ENCODE data around the gene TMEM258. TPM values are rescaled to one million over a fixed set of nuclear protein-coding genes. Genes with fewer than 3 reads are reported as not detected.

The TMEM258 gene
- total RNA-seq, 3 donors from 2014 or later: 35.4 to 55.4 (median 35.7) TPM

DNA sequence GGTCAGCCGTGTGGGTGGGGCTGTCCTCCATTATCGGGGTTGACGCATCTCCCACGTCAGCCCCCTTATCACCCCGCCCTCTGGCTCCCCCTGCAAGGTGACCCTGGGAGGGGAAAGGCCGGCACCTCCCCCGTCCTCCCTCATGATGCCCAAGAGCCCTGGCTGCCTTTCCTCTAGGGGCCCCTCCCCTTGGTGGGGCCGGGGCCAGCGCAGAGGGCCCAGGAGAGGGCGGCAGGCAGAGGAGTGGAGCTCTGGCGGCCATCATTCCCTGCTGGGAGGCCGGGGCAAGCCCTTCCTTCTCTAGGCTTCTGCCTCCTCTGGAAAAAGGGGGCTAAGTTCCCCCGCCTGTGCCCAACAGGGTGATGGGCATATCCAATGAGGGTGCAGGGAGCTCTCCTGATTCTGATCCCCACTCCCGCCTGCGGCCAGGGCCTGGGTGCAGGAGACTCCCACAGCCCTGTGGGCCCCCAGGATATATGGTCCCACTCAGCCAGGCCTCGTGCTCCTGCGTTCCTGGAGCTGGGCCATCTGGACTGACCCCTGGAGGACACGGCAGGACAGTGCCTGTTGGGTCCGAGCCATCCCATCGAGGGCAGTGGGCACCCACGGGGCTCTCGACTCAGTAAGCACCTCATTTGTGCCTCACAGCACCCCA is 27.7 kb downstream of the TMEM258 start:
- no peak for DNase-seq (ENCODE audit: low spot score in 2 of 2)
- Histone ChIP-seq H3K4me1 (no peaks in the 10 kb centered on the region), H3K9me3 (no peaks in the 10 kb centered on the region), H3K36me3 (no peaks in the 10 kb centered on the region), H3K27me3 (no peaks in the 10 kb centered on the region), H3K4me3 (no peak overlapping the region), H3K27ac (no peak overlapping the region)
- intact Hi-C loops (cut with DNase I; ENCODE audit: low total_unique reads): no loop called here
- TF ChIP-seq POLR2AphosphoS5 (IDR thresholded peaks at IDR 0.05): no peak
- TF ChIP-seq CTCF (IDR thresholded peaks at IDR 0.05): no peak

- intact Hi-C loops (cut with DNase I; ENCODE audit: low total_unique reads): no loop called here
- Histone ChIP-seq H3K36me3 (no peaks in the 10 kb centered on the region), H3K27ac (no peak overlapping the region)
These were observed 28.3 kb downstream of the TMEM258 start for GRCh38 chr11:61763930-61764605.

GRCh38 chr11:61762798-61763197 is 29.6 kb downstream of the TMEM258 start:
- Histone ChIP-seq H3K27ac (no peak overlapping the region), H3K9me3 (no peaks in the 10 kb centered on the region), H3K4me1 (no peaks in the 10 kb centered on the region), H3K36me3 (no peaks in the 10 kb centered on the region), H3K4me3 (no peak overlapping the region), H3K27me3 (no peaks in the 10 kb centered on the region)
- intact Hi-C loops (cut with DNase I; ENCODE audit: low total_unique reads): no loop called here
- DNase-seq (ENCODE audit: low spot score in 2 of 2): no peak
- TF ChIP-seq CTCF (IDR thresholded peaks at IDR 0.05): no peak
- TF ChIP-seq POLR2A (IDR thresholded peaks at IDR 0.05): no peak
- no peak for TF ChIP-seq POLR2AphosphoS5 (IDR thresholded peaks at IDR 0.05)

More at GRCh38 chr11:61763930-61764605, 28.3 kb downstream of the TMEM258 start:
- H3K9me3 ChIP-seq: no peaks in the 10 kb centered on the region
- no peak for TF ChIP-seq POLR2AphosphoS5 (IDR thresholded peaks at IDR 0.05)
- no peak for TF ChIP-seq POLR2A (IDR thresholded peaks at IDR 0.05)
- TF ChIP-seq CTCF (IDR thresholded peaks at IDR 0.05): no peak
- no peak for DNase-seq (ENCODE audit: low spot score in 2 of 2)
- H3K4me3 ChIP-seq: no peak overlapping the region
- H3K27me3 ChIP-seq: no peaks in the 10 kb centered on the region
- H3K4me1 ChIP-seq: no peaks in the 10 kb centered on the region

- Histone ChIP-seq H3K9me3 (no peaks in the 10 kb centered on the region), H3K4me3 (no peak overlapping the region), H3K4me1 (no peaks in the 10 kb centered on the region), H3K27me3 (no peaks in the 10 kb centered on the region), H3K36me3 (no peaks in the 10 kb centered on the region), H3K27ac (no peak overlapping the region)
- intact Hi-C loops (cut with DNase I; ENCODE audit: low total_unique reads): no loop called here
- TF ChIP-seq POLR2AphosphoS5 (IDR thresholded peaks at IDR 0.05): no peak
- TF ChIP-seq POLR2A (IDR thresholded peaks at IDR 0.05): no peak
- TF ChIP-seq CTCF (IDR thresholded peaks at IDR 0.05): no peak
- DNase-seq (ENCODE audit: low spot score in 2 of 2): no peak
These were observed 30.2 kb downstream of the TMEM258 start for GRCh38 chr11:61762223-61762615.

- no peaks in the 10 kb centered on the region for H3K27me3 ChIP-seq
- no peaks in the 10 kb centered on the region for H3K36me3 ChIP-seq
- intact Hi-C loops (cut with DNase I; ENCODE audit: low total_unique reads): no loop called here
- H3K4me1 ChIP-seq: no peaks in the 10 kb centered on the region
- no peak overlapping the region for H3K27ac ChIP-seq
- no peak overlapping the region for H3K4me3 ChIP-seq
- DNase-seq (ENCODE audit: low spot score in 2 of 2): no peak
- no peaks in the 10 kb centered on the region for H3K9me3 ChIP-seq
- no peak for TF ChIP-seq POLR2AphosphoS5 (IDR thresholded peaks at IDR 0.05)
- TF ChIP-seq CTCF (IDR thresholded peaks at IDR 0.05): no peak
- no peak for TF ChIP-seq POLR2A (IDR thresholded peaks at IDR 0.05)
These were observed 30.8 kb downstream of the TMEM258 start for GRCh38 chr11:61761440-61762222.
